ENCODE results near the gene FBP1. TPM values are rescaled to one million over a fixed set of nuclear protein-coding genes. Genes with fewer than 3 reads are reported as not detected.
"Not testable (repeated sequence)": the region's sequence is repeated elsewhere in the genome, so short reads cannot be mapped to it uniquely, and the experiment has no call there.

Gene FBP1
- total RNA-seq, 1 donor from 2014 or later: 0.92 TPM

DNA sequence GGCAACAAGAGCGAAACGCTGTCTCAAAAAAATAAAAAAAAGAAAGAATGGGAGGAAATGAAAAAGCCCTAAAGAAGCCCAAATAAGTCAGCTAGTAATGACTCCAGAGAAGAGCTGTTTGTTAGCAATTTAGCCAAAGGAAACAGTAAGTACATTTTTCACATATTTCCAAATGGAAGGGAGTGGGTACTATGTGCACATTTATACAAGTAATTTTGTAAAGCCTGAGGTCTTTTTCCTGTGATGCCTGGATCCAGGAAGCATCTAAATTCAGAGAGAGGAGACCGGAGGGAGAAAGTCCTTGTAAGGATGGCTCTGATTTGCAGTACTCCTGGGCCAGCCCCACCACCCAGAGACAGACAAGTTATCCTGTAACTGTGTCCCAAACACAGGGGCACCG, 14.7 kb downstream of the FBP1 start:
- intact Hi-C loops (cut with DNase I): no loop called here
- DNase-seq (ENCODE audit: low spot score): no peak

DNA sequence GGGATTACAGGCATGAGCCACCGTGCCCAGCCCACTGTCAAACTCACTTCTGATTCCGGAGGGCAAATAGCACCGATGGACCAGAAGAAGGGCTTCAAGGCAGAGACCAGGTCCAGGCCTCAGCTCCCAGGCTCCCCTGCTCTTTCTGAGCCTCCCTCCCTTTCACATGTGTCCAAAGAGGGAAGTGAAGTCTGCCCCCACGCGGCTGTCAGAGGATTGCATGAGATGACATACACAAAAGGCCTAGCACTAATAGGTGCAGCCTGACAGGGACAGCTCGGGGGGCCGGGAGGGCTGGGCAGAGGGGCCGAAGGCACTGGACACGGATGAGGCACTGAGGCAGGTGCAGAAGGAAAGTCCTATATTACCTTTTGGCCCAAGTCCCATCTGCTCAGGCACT, 16.1 kb downstream of the FBP1 start:
- no peak for DNase-seq (ENCODE audit: low spot score)
- intact Hi-C loops (cut with DNase I): no loop called here

DNA sequence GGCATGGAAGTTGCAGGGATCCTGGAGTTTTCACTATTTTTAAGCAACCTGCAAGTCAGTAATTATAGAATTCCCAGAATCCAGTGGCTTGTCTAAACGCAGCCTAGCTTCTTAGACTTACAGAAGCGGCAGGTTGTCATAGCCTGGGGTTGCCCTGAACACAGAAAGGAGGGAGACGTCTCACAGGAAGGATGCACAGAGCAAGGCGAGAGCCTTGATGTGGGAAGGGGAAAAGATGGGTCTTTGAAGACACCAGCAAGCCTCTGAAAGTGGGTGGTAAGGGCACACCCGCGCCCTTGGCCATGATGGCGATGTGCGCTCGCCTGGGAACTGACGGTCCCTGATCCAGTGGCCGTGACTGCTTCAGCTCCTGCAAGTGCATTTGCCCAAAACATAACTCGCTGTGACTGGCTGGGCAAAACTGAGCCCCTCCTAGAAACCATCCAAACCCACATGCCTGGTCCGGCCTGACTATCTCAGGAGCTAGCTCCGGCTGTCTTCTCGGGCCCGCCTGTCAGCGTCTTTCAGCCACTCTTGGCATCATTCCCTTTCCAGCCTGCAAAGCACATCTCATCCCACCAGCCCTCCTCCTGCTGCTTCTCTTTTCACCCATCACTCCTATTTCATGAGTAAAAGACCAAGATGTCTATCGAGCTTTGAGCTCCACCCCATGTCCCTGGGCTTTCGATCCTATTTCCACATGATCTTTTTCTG, 17.1 kb downstream of the FBP1 start:
- no peak for DNase-seq (ENCODE audit: low spot score)
- intact Hi-C loops (cut with DNase I): no loop called here

DNA sequence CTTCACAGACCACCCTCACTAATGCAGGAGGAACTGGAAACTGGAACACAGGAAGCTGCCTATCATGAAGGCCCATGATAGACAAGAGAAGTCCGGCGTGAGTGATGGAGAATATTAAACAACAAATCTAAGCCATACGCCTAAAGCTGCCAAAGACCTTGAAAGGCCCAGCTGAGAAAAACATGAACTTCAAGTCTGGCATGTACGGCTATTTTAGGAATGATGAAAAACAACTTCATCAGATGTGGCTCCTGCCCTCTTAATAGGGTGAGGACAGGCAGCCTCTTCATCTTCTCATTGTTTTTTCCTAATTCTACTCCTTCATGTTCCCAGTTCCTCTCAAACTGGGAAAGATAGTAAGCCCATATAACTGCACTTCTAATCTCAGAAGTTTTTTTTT, 20.3 kb downstream of the FBP1 start:
- no peak for DNase-seq (ENCODE audit: low spot score)
- intact Hi-C loops (cut with DNase I): no loop called here

DNA sequence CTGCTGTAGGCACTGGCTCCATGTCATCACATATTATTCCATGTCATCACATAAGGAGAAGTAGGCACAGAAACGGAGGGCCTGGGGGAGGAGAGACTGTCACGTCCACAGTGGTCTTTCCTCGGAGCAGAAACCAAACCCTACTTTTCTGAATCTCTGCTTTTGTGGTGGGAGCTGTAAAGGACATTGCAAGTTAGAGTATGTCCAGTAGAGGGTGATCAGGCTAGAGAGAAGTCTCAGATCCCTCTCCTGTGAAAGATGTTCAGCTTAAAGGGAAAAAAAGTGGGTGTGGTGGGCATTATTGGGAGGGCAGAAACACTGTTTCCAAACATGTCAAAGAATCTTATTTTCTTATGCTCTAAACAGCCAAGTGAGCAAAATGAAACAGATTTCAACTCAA, 26.3 kb downstream of the FBP1 start:
- intact Hi-C loops (cut with DNase I): no loop called here
- no peak for DNase-seq (ENCODE audit: low spot score)

DNA sequence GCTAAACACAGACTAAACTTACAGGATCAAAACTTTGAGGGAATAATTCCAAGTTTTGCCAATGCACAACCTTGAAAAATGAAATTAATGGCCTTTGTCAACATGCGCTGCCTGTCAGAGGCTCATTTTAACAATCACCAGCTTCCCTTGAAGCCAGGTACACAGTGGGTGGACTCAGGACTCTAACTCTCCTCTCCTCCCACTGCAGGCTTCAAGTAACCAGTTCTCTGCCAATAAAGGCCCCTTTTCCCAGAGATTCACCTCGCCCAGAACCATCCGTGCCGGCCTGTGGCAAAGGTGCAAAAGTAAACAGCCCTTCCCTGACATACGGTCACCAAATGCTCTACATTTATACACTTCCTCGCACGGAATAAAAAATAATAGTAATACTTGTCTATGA, 27.2 kb downstream of the FBP1 start:
- DNase-seq (ENCODE audit: low spot score): no peak
- intact Hi-C loops (cut with DNase I): no loop called here

DNA sequence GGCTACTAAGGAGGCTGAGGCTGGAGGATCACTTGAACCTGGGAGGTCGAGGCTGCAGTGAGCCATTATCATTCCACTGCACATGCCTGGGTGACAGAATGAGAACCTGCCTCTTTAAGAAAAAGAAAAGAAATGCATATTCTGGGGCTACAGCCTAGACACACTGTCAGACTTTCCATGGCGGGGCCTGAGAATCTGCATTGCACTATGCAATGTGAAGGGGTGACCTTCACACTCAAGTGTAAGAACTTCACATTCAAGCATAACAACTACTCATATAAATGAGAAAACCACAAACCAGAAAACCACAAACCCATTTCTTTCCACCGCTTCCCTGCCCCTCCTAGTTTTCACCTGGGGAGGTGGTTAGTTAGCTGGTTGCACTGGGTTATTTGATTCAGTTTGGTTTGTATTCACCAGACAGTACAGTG, 27.7 kb downstream of the FBP1 start:
- intact Hi-C loops (cut with DNase I): no loop called here
- no peak for DNase-seq (ENCODE audit: low spot score)

DNA sequence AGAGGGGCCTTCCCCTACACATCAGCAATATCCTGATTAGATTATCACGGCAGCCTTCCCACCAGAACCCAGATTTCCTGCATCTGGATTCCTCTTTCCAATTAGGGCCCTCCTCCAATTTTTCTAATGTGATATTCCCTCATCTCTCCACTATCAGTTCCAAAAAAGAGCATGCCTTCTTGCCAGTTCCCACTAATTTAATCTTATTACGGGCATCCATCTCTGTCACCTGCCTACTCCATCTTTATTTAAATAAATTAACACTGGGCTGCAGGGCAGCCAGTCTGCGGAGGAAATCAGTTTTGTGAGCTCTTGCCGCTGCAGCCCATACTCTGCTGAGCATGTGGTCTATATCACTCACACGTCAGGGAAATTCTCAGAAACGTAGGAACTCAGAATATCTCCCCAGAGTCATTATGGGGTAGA, 29.1 kb downstream of the FBP1 start:
- intact Hi-C loops (cut with DNase I): no loop called here
- DNase-seq (ENCODE audit: low spot score): no peak

DNA sequence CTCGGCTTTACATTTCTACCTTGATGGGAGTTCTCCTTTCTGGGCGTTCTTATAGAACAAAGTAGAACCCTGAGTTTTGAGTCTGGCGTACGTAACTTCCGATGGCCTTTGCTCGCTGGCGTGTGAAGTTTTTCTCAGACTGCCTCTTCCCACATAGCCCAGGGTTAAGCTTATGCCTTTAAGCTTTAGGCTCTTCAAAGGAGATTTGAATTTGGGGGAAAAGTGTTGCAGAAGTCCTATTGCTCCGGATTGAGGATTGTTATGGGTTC, 32.0 kb downstream of the FBP1 start:
- intact Hi-C loops (cut with DNase I): no loop called here
- no peak for DNase-seq (ENCODE audit: low spot score)

DNA sequence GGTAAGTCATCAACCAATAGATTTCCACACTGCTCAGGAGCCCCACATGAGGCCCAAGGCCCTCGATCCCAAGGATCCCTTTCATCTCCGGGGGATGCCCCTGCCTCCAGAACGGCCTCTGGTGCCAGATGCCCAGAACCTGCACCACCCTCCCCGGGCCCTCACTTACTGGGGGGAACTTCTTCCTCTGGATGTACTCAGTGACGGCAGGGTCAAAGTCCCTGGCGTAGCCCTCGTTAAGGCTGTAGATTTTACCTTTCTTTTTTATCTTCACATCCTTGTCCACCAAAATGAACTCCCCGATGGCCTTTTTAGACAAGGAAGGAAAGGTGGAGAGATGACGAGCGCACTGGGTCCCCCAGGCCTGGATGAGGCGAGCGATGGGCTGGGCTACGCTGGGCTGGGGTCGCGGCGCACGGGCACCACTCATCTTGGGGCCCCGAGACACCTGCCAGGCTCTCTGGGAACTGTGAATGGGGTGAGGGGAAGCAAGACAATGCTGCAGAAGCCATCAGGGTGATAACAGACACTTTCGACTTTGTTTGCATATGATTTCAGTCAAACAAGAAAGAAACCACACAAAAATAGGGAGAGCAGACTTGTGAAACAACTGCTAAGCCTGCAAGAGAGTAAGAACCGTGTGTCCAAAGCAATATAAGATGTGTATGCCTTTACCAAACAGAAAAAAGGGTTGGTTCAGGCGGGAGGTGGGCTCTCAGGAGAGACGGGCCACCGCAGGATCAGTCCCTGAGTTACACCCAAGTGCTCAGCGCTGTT, 32.5 kb downstream of the FBP1 start:
- no peak for DNase-seq (ENCODE audit: low spot score)
- intact Hi-C loops (cut with DNase I): no loop called here

DNA sequence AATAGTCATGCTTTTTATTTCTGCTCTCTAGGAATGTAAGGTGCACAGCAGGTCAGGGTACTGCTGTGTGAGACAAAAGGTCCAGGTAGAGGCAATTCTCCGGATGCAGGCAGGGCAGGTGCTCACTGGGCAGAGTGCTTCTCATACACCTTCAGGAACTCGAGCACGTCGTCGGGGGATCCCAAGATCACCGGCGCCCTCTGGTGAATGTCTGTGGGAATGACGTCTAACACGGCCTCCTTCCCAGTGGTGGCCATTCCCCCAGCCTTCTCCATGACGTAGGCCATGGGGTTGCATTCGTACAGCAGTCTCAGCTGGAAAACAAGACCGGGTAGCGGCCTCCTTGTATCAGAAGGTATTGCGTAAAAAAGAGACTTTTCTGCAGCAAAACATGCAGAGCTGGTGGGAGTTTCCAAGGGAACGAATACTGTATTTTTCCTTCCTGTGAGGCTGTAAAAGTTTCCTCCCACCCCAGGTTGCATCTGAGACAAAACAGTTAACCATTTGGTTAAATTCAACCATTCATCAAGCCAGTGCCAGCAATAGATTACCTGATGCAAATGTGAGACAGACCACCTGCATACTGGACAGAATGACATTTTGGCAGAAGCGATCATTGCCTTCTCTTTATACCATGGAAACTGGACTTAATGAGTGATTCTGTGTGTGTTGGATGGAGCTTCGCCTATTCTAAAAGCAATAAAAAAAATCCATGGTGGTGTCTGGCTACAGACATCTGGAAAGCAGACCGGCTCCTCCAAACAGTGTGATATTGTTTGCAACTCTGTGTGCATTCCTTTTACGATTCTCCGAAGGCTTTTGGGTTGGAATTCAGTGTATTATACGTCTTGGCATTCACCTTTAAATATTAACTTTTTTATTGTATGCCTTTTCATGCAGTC, 35.8 kb downstream of the FBP1 start:
- DNase-seq (ENCODE audit: low spot score): peak; percentile 84
- intact Hi-C loops (cut with DNase I): no loop called here

DNA sequence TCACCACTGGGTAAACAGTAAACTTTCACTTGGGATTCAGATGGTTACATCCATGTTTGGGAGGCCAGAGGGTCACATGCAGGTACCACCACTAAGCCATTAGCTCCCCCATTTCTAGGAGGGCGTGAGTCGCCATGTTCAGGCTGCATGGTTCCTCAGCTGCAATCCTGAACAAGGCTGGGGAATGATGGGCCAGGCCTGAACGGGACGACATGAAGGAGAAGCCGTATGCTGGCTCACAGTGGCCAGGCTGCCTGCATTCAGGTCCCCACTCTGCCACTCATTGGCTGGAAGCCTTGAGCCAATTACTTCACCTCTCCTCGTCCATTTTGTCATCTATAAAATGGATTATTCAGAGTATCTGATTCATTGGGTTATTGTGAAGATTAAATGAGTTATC, 36.7 kb downstream of the FBP1 start:
- intact Hi-C loops (cut with DNase I): no loop called here
- no peak for DNase-seq (ENCODE audit: low spot score)

DNA sequence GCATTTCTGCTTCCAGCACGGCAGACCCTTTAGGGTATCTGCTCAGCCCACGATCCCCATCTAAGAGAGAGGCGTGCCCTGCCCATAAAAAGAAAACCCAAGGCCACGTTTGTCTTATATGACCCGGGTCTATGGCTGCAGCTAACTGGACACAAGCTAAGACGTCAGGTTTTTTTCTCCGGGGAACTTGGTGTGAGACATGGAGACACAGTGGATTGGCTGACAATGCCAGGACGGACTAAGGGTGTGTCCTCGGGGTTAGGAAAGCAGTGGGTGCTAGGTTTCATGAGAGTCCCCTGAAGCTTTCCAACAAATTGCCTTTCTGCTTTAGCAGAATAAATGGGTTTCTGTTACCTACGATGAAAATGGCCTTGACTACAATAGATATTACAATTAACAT, 38.6 kb downstream of the FBP1 start:
- intact Hi-C loops (cut with DNase I): no loop called here
- no peak for DNase-seq (ENCODE audit: low spot score)

DNA sequence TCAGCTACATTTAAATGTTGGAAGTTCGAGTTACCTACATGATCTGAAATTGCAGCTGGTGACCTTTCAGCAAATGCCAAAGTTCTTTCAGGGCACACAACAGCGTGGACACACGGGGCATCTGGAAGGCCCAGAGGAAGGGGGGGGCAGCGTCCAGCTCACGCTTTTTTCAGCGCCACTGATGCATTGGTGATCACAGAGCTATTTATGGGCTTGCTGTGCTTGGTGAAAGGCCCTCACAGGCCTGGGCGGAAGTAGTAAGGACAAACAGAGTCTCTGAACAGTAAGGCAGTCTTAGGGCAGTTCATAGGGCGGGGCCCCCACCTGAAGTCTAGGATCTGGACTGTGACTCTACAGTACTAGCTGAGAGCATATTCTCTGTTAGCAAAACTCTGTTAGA, 39.1 kb downstream of the FBP1 start:
- intact Hi-C loops (cut with DNase I): no loop called here
- peak; percentile 49 for DNase-seq (ENCODE audit: low spot score)

DNA sequence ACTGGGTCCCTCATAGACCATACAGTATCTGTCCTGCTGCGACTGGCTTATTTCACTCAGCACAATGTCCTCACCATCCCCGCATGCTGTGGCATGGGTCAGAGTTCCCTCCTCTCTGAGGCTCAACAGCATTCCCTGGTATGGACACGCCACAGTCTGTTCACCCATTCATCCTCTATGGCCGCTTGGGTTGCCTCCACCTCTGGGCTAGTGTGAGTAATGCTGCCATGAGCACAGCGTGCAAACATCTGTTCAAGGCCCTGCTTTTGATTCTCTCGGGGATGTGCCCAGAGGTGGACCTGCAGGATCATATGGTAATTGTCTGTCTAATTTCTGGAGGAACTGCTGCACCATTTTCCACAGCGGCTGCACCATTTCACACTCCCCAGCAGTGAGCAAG, 40.2 kb downstream of the FBP1 start:
- DNase-seq (ENCODE audit: low spot score): peak; percentile 33
- intact Hi-C loops (cut with DNase I): no loop called here

DNA sequence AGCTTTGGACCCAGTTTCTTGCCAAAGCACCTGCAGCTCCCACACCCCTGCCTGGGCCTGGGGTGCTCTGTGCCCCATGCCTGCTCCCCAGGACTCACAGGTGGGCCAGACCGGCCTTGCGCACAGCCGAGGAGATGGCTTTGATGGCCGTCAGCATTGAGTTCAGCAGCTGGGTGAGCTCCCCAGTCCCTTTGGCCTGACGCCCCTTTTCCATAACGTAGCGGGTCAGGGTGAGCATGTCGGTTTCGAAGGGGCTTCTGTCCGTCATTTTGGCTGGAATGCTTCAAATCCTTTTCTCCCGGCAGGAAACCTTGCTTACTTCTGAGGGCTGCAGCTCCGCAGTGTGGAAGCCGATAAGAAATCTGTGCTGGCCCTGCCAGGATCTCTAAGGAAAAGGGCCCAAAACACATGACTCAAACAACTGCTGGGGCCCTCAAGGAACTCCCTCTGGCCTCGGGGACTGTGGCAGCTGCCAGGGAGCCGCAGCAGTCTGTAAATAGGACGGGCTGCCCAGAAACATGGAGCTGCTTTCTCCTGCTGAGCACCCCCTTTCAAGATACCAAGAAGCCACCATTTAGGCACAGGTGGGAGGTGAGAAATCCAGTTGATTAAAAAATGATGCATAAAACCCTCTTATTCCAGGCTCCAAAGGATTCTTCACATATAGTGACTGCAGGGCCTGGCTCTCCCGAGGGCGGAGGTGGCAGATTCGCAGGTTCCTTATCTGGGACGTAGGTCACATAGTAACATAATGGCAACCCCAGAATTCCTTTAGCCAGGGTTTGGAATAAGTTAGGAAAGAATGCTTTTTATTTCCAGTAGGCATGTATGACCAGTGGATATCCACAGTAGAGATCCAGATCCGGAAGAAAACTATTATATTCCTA, 45.6 kb downstream of the FBP1 start, which contains the start of gene FBP2:
Gene FBP2, minus strand, starts transcription at position 366 of the 887 bp plus-strand sequence. Its CDS starts 98 bp downstream, at position 268.
- intact Hi-C loops (cut with DNase I): no loop called here
- peak; percentile 12 for DNase-seq (ENCODE audit: low spot score)

DNA sequence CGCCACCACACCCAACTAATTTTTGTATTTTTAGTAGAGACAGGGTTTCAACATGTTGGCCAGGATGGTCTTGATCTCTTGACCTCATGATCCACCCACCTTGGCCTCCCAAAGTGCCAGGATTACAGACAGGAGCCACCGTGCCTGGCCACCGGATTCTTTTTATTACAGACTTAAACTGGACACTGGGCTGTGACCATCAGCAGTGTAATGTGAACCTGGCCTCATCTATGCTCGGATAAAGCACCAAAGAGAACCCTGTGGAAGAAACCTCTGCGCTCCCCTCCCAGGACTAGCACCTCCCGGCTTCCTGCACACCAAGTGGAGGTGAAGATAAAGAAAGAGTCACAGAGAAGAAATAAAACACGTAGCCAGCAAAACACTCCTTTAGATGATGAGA, 46.6 kb downstream of the FBP1 start:
- intact Hi-C loops (cut with DNase I); DNase-seq (ENCODE audit: low spot score): not testable (repeated sequence)

DNA sequence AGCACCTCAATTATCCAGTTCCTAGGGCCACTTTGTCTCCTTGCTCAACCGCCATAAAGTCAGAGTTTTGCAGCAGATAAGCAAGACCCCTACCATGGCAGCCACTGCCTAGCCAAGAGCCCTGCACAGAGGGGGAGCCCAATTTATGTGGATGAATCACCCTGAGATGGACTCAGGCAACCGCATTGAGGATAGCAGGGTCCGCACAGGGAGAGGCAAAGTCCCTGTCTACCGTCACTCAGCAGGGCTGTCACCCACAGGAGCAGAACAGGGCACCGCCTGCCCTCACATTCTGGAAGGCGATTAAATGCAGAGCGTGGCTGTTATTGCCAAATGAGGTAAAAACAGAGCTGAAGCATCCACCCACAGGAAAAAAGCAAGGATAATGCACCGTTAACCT, 47.4 kb downstream of the FBP1 start:
- intact Hi-C loops (cut with DNase I): no loop called here
- DNase-seq (ENCODE audit: low spot score): no peak

DNA sequence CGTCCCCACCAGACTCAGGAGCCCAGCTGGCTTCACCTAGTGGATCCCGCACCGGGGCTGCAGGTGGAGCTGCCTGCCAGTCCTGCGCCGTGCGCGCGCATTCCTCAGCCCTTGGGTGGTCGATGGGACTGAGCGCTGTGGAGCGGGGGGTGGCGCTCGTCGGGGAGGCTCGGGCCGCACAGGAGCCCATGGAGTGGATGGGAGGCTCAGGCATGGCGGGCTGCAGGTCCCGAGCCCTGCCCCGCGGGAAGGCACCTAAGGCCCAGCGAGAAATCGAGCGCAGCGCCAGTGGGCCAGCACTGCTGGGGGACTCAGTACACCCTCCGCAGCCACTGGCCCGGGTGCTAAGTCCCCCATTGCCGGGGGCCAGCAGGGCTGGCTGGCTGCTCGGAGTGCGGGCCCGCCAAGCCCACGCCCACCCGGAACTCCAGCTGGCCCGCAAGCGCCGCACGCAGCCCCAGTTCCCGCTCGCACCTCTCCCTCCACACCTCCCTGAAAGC, 48.2 kb downstream of the FBP1 start:
- intact Hi-C loops (cut with DNase I); DNase-seq (ENCODE audit: low spot score): not testable (repeated sequence)
